ENCODE measurements around the gene TAF8.

Gene TAF8

DNA sequence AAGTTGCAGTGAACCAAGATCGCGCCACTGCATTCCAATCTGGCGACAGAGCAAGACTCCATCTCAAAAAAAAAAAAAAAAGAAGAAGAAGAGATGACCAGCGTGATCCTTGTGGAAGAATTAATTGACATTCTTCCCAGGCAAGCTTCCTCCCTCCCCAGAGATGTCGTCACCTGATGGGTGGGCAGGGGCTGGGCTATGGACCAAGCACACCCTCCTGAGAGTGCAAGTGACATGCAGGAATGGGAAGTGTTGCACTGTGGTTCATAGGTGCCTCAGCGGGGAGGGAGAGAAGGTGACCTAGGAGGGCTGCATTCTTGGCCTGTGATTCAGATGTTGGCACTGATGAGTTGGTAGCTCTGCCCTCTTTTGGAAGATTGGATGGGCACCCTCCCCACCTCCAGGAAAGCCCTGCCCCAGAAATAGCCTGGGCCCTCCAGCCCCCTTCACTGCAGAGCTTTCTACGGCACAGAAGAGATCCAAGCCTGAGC is 37.8 kb downstream of the TAF8 start:
- Histone ChIP-seq H3K4me2 (ENCODE audit: low read length) (no peak overlapping the region), H3K9ac (ENCODE audit: low read length) (no peak overlapping the region), H3K27me3 (ENCODE audit: insufficient read depth, low read length) (no peaks in the 10 kb centered on the region), H3K9me2 (ENCODE audit: low read depth, low read length) (no peaks in the 10 kb centered on the region), H3K79me2 (ENCODE audit: insufficient read depth, low read length) (no peaks in the 10 kb centered on the region), H3K4me1 (ENCODE audit: insufficient read depth, low read length, severe bottlenecking) (no peaks in the 10 kb centered on the region), H3K27ac (ENCODE audit: low read depth, low read length, poor library complexity, severe bottlenecking) (no peak overlapping the region), H2AFZ (ENCODE audit: low read length) (no peak overlapping the region), H3K4me3 (ENCODE audit: low read depth, low read length, poor library complexity, severe bottlenecking) (no peak overlapping the region), H3F3A (ENCODE audit: insufficient read depth, low read length) (no peaks in the 10 kb centered on the region), H3K36me3 (ENCODE audit: insufficient read depth, low read length) (no peaks in the 10 kb centered on the region), H4K20me1 (ENCODE audit: insufficient read depth, low read length) (no peaks in the 10 kb centered on the region), H3K9me3 (ENCODE audit: low read length) (no peaks in the 10 kb centered on the region)
- TF ChIP-seq, protein P1, sequence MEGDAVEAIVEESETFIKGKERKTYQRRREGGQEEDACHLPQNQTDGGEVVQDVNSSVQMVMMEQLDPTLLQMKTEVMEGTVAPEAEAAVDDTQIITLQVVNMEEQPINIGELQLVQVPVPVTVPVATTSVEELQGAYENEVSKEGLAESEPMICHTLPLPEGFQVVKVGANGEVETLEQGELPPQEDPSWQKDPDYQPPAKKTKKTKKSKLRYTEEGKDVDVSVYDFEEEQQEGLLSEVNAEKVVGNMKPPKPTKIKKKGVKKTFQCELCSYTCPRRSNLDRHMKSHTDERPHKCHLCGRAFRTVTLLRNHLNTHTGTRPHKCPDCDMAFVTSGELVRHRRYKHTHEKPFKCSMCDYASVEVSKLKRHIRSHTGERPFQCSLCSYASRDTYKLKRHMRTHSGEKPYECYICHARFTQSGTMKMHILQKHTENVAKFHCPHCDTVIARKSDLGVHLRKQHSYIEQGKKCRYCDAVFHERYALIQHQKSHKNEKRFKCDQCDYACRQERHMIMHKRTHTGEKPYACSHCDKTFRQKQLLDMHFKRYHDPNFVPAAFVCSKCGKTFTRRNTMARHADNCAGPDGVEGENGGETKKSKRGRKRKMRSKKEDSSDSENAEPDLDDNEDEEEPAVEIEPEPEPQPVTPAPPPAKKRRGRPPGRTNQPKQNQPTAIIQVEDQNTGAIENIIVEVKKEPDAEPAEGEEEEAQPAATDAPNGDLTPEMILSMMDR (IDR thresholded peaks at IDR 0.05; ENCODE audit: low read length): no peak
- no peak for TF ChIP-seq EZH2 (IDR thresholded peaks at IDR 0.05; ENCODE audit: borderline replicate concordance, low read length)

DNA sequence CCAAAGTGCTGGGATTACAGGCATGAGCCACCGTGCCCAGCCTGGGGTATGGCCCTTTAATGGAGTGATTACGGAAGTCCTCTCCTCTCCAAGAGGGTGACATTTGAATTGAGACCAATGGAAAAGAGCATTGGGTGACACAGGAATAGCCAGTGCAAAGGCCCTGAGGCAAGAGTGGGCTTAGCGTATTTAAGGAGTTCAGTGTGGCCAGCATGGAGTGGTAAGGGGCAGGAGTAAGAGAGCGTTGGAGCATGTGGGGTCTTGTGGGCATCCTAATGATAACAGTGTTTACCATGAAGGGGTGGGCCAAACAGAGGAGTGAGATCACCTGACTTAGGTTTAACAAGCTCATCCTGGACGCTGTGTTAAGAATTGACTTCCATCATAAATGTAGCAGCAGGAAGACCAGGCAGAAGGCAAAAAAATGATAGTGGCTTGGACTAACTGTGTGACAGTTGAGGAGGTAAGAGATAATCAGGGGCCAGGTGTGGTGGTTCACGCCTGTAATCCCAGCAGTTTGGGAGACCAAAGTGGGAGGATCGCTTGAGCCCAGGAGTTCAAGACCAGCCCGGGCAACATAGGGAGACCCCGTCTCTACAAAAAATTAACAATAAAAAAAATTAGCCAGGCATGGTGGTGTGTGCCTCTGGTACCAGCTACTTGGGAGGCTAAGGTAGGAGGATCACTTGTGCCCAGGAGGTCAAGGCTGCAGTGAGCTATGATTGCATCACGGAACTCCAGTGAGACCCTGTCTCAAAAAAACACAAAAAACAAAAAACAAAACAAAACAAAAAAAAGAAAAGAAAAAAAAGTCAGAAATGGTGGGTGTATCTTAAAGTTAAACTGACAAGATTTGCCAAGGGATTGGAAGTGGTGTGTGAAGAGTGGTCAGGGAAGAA is 40.7 kb downstream of the TAF8 start:
- Histone ChIP-seq H3K9me2 (ENCODE audit: low read depth, low read length) (no peaks in the 10 kb centered on the region), H3K4me3 (ENCODE audit: low read depth, low read length, poor library complexity, severe bottlenecking) (no peak overlapping the region), H4K20me1 (ENCODE audit: insufficient read depth, low read length) (no peaks in the 10 kb centered on the region), H3K36me3 (ENCODE audit: insufficient read depth, low read length) (no peaks in the 10 kb centered on the region), H3K4me2 (ENCODE audit: low read length) (no peak overlapping the region), H3K9me3 (ENCODE audit: low read length) (no peaks in the 10 kb centered on the region), H3K27ac (ENCODE audit: low read depth, low read length, poor library complexity, severe bottlenecking) (no peak overlapping the region), H3K79me2 (ENCODE audit: insufficient read depth, low read length) (no peaks in the 10 kb centered on the region), H3F3A (ENCODE audit: insufficient read depth, low read length) (no peaks in the 10 kb centered on the region), H2AFZ (ENCODE audit: low read length) (no peak overlapping the region), H3K27me3 (ENCODE audit: insufficient read depth, low read length) (no peaks in the 10 kb centered on the region), H3K9ac (ENCODE audit: low read length) (no peak overlapping the region), H3K4me1 (ENCODE audit: insufficient read depth, low read length, severe bottlenecking) (no peaks in the 10 kb centered on the region)
- TF ChIP-seq EZH2 (IDR thresholded peaks at IDR 0.05; ENCODE audit: borderline replicate concordance, low read length): no peak
- TF ChIP-seq, protein P1 (IDR thresholded peaks at IDR 0.05; ENCODE audit: low read length): no peak

DNA sequence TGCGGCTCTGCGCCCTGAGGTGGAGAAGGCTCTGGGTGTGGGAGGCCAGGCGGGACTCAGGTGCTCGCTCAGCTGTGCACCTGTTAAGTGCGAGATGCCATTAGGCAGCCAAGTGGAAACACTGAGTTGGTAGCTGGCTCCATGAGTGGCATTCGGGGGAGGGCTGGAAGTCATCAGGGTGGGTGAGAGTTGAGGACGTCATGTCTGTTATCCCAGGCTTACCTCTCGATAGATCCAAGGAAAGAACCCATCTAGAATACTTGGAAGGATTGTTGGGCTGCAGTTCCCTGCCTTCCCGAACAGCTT is 41.3 kb downstream of the TAF8 start:
- H3F3A ChIP-seq (ENCODE audit: insufficient read depth, low read length): no peaks in the 10 kb centered on the region
- no peaks in the 10 kb centered on the region for H3K79me2 ChIP-seq (ENCODE audit: insufficient read depth, low read length)
- no peaks in the 10 kb centered on the region for H4K20me1 ChIP-seq (ENCODE audit: insufficient read depth, low read length)
- H3K27ac ChIP-seq (ENCODE audit: low read depth, low read length, poor library complexity, severe bottlenecking): no peak overlapping the region
- no peaks in the 10 kb centered on the region for H3K4me1 ChIP-seq (ENCODE audit: insufficient read depth, low read length, severe bottlenecking)
- H3K4me3 ChIP-seq (ENCODE audit: low read depth, low read length, poor library complexity, severe bottlenecking): no peak overlapping the region
- TF ChIP-seq, protein P1 (IDR thresholded peaks at IDR 0.05; ENCODE audit: low read length): no peak
- no peak for TF ChIP-seq EZH2 (IDR thresholded peaks at IDR 0.05; ENCODE audit: borderline replicate concordance, low read length)
- H3K9ac ChIP-seq (ENCODE audit: low read length): no peak overlapping the region
- H3K4me2 ChIP-seq (ENCODE audit: low read length): no peak overlapping the region
- no peaks in the 10 kb centered on the region for H3K27me3 ChIP-seq (ENCODE audit: insufficient read depth, low read length)
- no peaks in the 10 kb centered on the region for H3K36me3 ChIP-seq (ENCODE audit: insufficient read depth, low read length)
- H3K9me3 ChIP-seq (ENCODE audit: low read length): no peaks in the 10 kb centered on the region
- H3K9me2 ChIP-seq (ENCODE audit: low read depth, low read length): no peaks in the 10 kb centered on the region
- no peak overlapping the region for H2AFZ ChIP-seq (ENCODE audit: low read length)

Measured in OCI-LY1 (cell line).